Stimulated activated CD8-positive, alpha-beta memory T cell treated with anti-CD3 and anti-CD28 coated beads, Interleukin-4, amount 100 ng/mL, for 4 hours (primary cell): ENCODE results near the gene CHIT1.

Experiments used
- DNase-seq, 2 donors: peaks; one replicate each; pipeline ENCODE4 v3.0.0-alpha.2; 2020; ENCODE audit warnings: low read depth in 2 of 2, low spot score in 1 of 2

The CHIT1 gene

GRCh38 chr1:203176273-203177035 is 53.0 kb downstream of the CHIT1 start:
- no peak for DNase-seq

GRCh38 chr1:203175827-203176241 is 53.6 kb downstream of the CHIT1 start:
- DNase-seq = no peak

GRCh38 chr1:203175237-203175826 is 54.1 kb downstream of the CHIT1 start, which contains the start of gene MYBPH:
Gene MYBPH, minus strand, starts transcription at chr1:203175826. Its CDS starts 71 bp downstream, at chr1:203175755.
- no peak for DNase-seq

- DNase-seq = no peak
Measured at GRCh38 chr1:203174324-203174985, 55.0 kb downstream of the CHIT1 start.

GRCh38 chr1:203173566-203173965 is 55.9 kb downstream of the CHIT1 start:
- DNase-seq = no peak

GRCh38 chr1:203173011-203173555 is 56.4 kb downstream of the CHIT1 start:
- DNase-seq = no peak

- peak in 1 of 2 donors; percentile 2 for DNase-seq
Measured at GRCh38 chr1:203172184-203173010, 57.1 kb downstream of the CHIT1 start.

GRCh38 chr1:203171341-203172183 is 57.9 kb downstream of the CHIT1 start:
- no peak for DNase-seq

GRCh38 chr1:203170625-203171330 is 58.7 kb downstream of the CHIT1 start:
- no peak for DNase-seq

- DNase-seq = no peak
Measured at GRCh38 chr1:203169770-203170520, 59.5 kb downstream of the CHIT1 start.

GRCh38 chr1:203168991-203169390 is 60.5 kb downstream of the CHIT1 start:
- no peak for DNase-seq

- DNase-seq = no peak
Measured at GRCh38 chr1:203168256-203168786, 61.2 kb downstream of the CHIT1 start.

- no peak for DNase-seq
Measured at GRCh38 chr1:203167913-203168200, 61.6 kb downstream of the CHIT1 start.

- no peak for DNase-seq
Measured at GRCh38 chr1:203167026-203167912, 62.2 kb downstream of the CHIT1 start.

- no peak for DNase-seq
Measured at GRCh38 chr1:203166192-203166940, 63.1 kb downstream of the CHIT1 start.
